ENCODE results near the gene ARHGAP32.

DNA sequence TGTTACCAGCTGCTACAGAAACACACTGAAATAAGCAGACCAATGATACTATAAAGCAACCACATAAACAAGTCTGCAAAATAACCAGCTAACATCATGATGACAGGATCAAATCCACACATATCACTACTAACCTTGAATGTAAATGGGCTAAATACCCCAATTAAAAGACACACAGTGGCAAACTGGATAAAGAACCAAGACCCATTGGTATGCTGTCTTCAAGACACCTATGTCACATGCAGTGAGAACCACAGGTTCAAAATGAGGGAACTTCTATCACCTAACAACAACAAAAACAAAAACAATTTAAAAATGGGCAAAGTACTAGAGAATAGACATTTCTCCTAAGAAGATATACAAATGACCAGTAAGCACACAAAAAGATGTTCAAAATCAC, 89.9 kb downstream of the ARHGAP32 start:
- TF ChIP-seq RFX5 (IDR thresholded peaks at IDR 0.05; ENCODE audit: low read length) (no peak), TAF1 (IDR thresholded peaks at IDR 0.05; ENCODE audit: borderline replicate concordance, low read depth, low read length) (no peak), NFIC (IDR thresholded peaks at IDR 0.05; ENCODE audit: borderline replicate concordance) (no peak)
- TF ChIP-seq, protein P1, sequence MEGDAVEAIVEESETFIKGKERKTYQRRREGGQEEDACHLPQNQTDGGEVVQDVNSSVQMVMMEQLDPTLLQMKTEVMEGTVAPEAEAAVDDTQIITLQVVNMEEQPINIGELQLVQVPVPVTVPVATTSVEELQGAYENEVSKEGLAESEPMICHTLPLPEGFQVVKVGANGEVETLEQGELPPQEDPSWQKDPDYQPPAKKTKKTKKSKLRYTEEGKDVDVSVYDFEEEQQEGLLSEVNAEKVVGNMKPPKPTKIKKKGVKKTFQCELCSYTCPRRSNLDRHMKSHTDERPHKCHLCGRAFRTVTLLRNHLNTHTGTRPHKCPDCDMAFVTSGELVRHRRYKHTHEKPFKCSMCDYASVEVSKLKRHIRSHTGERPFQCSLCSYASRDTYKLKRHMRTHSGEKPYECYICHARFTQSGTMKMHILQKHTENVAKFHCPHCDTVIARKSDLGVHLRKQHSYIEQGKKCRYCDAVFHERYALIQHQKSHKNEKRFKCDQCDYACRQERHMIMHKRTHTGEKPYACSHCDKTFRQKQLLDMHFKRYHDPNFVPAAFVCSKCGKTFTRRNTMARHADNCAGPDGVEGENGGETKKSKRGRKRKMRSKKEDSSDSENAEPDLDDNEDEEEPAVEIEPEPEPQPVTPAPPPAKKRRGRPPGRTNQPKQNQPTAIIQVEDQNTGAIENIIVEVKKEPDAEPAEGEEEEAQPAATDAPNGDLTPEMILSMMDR (IDR thresholded peaks at IDR 0.05), result no peak
